NCI-H2171 treated with DMSO at 0.1 percent for 48 hours (cell line): ENCODE measurements around the gene RALY.

ENCODE experiments used
- DNase-seq: peaks from one replicate; lab custom pipeline; 2025; lab: John Stamatoyannopoulos, UW

RALY gene

DNA sequence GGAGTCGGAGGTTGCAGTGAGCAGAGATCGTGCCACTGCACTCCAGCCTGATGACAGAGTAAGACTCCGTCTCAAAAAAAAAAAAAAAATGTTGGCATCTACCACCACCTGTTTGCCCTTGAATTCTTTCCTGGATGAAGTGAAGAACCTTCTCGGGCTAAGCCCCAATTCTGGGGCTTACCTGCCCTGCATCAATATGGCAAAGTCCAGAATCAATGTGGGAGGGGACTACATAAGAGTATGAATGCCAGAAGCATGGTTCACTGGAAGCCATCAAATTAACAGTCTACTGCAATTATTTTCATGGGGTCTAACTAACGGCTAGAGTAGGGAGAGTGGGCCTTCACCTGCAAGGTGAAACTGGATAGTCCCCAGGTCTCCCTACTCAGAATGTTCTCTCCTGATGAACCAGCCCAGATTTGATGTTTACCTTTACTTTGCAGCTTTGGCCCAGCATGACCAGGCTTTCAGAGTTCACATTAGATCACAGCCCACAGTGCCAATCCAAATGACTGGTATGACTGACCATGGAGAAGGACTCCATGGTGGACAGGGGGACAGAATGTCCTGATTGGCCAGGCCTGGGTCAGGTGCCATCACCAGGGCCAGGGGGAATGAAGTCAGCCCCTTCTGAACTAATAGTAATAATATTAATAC, 7.0 kb upstream of the RALY start:
- no peak for DNase-seq

DNA sequence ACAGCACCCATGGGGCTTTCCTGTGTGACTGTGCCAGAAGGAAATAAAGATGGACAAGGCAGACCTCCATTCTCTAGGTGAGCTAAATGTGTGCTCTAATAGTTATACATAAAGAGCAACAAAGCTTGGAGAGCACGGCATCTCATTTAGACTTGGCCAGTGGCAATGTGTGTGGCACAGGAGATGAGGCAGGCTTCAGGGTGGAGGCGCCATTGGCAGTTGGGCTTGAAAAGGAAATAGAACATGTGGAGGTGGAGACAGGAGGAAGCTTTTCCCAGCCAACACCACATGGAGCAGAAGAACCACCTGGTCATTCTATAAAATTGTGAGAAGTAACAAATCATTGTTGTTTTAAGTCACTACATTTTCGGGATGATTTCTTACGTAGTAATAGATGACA, 3.6 kb upstream of the RALY start:
- no peak for DNase-seq

- no peak for DNase-seq
Observed at GRCh38 chr20:33991502-33991901, 2.2 kb upstream of the RALY start.

- no peak for DNase-seq
Observed at GRCh38 chr20:33992145-33992922, 1.4 kb upstream of the RALY start.

DNA sequence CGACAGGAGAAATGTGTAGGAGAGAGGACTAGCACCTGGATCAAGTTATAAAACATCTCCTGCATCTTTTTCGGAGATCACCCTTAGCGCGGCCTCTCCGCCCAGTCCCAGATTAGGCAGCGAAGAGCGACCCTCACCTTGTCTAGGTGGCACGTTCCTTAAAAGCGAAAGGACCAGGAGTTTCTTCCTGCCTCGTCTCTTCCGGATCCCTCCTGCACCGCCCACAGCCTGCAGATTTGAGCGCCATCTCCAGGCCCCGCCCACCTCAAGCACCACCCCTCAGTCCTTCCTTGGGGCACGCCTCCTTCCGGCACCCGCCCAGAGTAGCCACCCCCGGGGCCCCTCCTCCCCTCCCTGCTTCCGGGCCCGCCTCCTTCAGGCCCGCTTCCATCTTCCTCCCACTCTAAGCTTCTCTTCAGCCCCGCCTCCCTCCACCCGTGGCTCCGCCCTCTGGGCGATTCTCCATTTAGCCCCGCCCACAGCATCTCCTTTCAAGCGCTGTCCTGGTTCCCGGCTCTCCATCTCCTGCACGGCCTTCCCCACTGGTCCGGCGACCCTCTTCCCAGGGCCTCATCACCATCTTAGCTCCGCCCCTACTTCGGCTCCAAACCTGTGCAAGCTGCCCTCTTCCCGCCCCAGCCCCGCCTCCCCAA, 662 bp upstream of the RALY start:
- DNase-seq: peak; percentile 100

DNA sequence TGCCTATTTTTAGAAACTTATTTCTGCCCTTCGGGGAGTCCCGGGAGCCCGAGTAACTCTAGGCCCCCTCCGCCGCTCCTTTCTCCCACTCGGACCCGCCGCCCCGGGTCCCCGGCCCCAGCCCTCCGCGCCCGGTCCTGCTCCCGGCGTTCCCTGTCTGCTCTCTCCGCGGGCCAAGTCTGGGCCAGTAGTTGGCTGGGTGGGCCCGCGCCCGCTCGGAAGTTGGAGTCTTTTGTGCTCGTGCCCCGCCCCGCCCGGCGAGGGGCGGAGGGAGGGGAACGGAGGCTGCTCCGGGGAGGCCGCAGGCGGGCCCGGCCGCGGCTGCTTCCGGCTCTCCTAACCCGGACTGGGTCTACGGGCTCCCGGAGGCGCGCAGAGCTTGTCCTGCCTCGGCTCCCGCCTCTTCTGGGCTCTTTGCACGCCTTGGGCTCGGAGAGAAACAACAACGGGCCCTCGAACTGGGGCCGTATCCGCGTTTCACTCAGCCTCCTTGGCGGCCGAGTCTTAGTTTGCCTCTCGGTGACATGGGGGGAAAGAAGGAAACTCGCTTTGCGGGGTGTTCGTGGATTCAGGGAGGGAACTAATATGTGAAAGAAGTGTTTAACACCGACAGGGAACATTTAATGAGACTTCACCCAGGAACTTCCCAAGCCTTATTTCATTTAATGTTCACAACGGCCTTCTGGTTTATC, 657 bp downstream of the RALY start:
- peak; percentile 76 for DNase-seq

DNA sequence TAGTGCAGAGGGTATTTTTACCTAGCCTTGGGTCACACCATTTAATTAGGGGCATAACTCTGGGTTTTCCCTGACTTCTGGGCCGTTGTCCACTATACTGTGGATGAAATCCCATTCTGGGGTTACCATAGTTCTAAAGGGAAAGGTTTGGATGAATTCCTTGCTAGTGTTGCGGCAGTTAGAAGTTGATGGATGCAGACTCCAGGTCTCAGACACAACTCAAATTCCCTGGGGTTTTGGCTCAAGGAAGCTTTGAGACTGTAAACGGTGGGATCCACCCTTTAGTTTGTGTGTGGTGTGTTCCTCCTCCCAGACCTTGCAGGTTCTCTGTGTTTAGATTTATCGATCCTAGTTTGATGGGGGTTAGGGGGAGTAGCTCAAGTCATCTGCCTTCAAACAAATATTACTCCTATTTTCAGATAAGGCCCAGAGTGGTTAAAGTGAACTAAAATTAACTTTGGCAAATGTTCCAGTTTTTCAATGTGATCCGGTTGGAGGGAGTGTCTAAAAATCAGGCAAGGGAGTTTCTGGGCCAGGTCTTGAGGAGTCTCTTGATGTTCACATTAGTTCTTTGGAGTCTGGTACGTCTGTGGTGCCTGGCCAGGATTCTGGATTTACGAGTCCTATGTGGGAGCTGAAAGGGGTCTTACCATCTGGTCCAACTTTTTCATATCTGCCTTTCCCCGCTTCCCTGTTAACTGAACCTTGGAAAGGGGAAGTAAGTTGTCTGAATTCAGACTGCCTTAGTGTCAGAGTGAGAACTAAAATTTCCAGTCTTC, 1.5 kb downstream of the RALY start:
- DNase-seq: peak; percentile 36

- DNase-seq: no peak
Observed at GRCh38 chr20:33999025-33999649, 5.4 kb downstream of the RALY start.

DNA sequence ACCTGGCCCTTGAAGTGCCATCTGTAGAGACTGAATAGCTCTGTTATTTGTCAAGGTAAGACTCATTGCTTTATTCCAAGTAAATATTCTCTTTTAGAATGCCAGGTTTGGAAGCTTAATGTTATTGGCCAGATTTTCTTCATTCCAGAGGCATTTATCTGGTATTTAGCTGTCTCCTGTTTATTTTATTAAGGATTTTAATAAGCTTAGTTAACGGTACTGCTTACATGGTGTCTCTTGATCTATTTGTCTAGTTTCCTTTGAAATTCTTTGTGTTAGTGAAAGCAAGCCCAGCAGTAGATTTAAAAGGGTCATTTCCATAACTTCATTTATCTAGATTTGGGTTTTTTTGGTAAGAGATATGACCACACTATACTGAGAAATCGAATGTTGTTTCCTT, 7.7 kb downstream of the RALY start:
- DNase-seq: no peak

DNA sequence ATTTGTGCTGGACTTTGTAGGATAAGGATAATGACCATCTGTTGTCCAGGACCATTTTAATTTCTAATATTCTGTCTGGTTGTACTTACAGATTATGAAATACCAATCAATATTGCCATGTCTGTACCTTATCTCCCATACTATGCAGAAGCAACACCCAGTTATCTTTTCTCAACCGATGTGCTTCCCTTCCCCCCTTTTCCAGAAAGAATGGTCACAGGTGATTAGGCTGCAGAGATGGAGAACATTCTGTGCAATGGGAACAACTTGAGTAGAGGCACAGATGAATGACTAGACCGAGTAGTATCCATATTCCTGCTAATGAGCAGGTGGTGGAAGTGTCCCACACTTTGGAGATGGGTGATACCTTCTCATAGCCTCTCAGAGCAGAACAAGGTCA, 10.5 kb downstream of the RALY start:
- DNase-seq: no peak

GRCh38 chr20:34004790-34005457, 11.2 kb downstream of the RALY start:
- no peak for DNase-seq

- DNase-seq: no peak
Observed at GRCh38 chr20:34006619-34007018, 12.9 kb downstream of the RALY start.

GRCh38 chr20:34008477-34008876, 14.8 kb downstream of the RALY start:
- DNase-seq: no peak

DNA sequence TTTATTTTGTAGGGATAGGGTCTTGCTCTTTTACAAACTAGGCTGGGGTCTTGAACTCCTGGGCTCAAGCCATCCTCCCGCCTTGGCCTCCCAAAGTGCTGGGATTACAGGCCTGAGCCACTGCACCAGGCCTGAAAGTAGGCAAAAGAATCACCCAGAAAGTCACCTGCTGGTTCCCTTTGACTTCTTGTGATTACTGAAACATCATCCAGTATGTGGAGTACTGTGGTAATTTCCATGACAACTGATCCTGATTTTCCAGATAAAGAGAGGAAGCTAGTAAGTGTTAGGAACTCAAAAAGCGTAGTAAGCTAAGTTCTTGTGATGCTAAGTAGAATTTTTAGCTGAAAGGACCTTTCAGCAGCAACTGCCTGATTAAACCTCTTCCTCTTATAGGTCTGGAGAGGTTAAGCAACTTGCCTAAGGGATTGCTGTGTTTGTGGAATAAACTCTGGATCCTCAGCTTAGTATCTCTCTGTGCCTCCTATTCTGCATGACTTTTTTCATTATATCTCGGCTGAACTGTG, 16.8 kb downstream of the RALY start:
- no peak for DNase-seq

DNA sequence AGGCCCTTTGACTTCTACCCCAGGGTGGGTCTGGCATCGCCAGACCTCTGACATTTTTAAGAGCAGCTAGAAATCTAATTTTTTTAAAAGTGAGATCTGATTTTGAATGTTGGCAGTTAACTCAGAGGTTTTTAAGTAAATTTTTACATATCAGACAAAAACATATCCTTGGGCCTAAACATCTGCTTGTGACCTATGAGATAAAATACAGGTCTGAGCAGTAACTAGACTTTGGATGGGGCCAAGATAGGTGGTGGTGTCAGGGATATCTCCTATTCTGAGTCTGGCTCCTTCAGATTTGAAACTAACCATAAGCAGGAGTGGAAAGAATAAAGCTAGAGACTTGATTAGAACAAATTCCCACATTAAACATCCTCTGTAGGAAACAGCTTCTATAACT, 17.6 kb downstream of the RALY start:
- no peak for DNase-seq

DNA sequence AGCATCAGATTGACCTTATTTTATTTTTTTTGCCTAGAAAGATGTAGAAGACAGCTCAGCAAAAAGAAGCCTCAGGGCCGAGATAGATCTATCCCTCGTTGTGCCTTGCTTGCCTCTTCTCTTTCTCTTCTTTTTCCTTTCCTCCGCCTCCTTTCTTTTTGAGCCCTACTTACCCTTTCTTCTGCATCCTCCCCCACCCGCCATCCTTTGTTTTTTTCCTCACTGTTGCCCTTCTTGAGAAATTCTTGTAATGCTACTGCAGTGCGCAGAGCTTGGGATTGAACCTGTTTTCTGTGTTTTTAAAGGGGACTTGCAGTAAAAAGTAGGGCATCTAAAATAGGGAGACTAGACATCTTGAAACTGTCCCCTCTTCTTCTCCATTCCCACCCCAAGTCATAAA, 18.6 kb downstream of the RALY start:
- no peak for DNase-seq

DNA sequence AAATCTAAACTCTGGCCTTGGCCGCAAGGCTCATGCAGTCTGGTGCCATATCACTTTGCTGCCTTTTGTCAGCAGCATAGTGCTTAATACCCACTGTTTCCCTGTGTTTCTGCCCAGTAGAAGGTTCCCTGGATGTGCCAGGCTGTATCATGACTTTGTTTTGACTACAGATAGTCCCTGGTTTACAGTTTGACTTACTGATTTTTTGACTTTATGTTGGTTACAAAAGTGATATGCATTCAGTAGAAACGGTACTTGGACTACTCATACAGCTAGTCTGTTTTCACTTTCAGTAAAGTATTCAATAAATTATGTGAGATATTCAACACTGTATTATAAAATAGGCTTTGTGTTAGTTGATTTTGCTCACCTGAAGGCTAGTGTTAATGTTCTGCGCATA, 19.0 kb downstream of the RALY start:
- DNase-seq: no peak

- DNase-seq: no peak
Observed at GRCh38 chr20:34013554-34013953, 19.8 kb downstream of the RALY start.

- DNase-seq: no peak
Observed at GRCh38 chr20:34014878-34015277, 21.2 kb downstream of the RALY start.
